DND-41 (cell line): Measurements from ENCODE around the gene PXK.

Source experiments
- EZH2 ChIP-seq: IDR thresholded peaks from 3 replicates; pipeline ENCODE4 v1.6.1; 2012; ENCODE audit warnings: borderline replicate concordance, low read depth, mild to moderate bottlenecking, moderate library complexity, low read length, inconsistent platforms; ENCODE audit not compliant: severe bottlenecking
- TF ChIP-seq, protein P1 (sequence below): IDR thresholded peaks from 2 replicates; pipeline ENCODE4 v1.5.1; 2012; ENCODE audit warnings: borderline replicate concordance, low read length, moderate library complexity, mild to moderate bottlenecking; ENCODE audit not compliant: poor library complexity, severe bottlenecking; ENCODE audit errors: extremely low read depth

DNA sequence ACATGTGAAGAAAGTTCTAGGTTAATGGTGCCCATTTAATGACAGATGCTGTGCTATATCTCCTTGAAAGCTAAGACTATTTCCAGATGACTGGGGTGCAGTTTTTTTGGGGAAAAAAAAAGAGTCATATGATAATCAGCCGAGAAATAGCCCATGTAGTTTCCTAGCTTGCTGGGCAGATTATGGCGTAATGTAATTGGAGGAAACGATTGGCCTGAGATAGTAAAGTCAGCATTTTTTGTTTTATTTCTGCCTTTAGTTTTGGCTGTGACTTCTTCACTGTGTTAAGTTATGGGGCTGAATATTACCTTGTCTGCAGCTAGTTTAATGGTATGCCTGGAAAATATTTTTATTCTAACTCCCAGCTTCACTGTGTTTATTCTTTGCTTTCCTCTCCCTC, 77.0 kb downstream of the PXK start:
- TF ChIP-seq, protein P1, sequence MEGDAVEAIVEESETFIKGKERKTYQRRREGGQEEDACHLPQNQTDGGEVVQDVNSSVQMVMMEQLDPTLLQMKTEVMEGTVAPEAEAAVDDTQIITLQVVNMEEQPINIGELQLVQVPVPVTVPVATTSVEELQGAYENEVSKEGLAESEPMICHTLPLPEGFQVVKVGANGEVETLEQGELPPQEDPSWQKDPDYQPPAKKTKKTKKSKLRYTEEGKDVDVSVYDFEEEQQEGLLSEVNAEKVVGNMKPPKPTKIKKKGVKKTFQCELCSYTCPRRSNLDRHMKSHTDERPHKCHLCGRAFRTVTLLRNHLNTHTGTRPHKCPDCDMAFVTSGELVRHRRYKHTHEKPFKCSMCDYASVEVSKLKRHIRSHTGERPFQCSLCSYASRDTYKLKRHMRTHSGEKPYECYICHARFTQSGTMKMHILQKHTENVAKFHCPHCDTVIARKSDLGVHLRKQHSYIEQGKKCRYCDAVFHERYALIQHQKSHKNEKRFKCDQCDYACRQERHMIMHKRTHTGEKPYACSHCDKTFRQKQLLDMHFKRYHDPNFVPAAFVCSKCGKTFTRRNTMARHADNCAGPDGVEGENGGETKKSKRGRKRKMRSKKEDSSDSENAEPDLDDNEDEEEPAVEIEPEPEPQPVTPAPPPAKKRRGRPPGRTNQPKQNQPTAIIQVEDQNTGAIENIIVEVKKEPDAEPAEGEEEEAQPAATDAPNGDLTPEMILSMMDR: no peak
- no peak for TF ChIP-seq EZH2
